SIG-M5 (cell line): ENCODE data around the gene ECM1.

ENCODE experiments used
- DNase-seq: peaks from one replicate; lab custom pipeline; 2025; lab: John Stamatoyannopoulos, UW

The ECM1 gene

DNA sequence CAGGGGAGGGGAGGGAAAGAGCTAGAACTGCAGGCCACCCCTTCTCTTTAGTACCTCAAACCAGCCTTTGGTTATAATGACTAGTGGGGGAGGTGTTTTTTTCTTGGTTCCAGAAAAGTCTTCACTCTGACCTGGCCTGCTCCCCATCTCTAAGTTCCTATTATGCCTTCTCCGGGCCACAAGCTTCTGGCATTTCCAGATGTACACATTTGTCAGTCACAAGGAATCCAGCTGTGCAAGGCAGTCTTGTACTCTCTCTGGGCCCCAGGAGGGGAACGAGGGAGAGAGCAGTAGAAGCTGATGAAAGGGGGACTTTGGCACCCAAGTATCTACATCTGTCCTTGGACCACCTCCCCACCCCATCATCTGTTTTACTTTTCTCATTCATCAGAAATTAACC lies 4.9 kb downstream of the ECM1 start:
- DNase-seq = no peak

DNA sequence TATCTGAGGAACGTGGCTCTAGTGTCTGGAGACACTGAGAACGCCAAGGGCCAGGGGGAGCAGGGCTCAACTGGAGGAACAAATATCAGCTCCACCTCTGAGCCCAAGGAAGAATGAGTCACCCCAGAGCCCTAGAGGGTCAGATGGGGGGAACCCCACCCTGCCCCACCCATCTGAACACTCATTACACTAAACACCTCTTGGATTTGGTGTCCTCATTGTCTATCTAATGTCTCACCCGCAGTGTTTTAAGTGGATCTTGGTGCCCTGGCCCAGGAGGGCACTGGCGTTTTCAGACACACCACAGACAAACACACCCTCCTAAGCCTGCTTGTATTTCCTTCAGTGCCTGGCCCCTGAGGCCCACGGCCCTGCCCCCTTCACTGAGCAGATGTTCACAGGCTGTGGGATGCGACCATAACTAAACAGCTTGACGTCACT lies 5.5 kb downstream of the ECM1 start:
- no peak for DNase-seq

DNA sequence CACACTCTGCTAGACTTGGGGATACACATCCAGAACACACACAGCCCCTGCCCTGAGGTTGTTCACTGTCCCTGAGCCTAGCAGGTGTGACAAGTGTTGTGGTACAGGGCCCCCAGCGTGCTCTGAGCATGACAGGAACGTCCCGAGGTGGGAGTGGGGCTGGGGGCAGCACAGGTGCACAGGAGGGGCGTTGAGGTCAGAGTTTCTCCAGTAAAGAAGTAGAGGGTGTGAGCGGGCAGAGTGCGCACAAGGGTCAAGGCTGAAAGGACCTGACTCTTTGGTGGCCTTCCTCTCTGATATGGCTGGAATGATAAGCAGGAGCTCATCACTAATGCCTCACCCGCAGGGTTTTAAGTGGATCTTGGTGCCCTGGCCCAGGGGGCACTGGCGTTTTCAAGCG lies 6.4 kb downstream of the ECM1 start:
- DNase-seq = no peak

DNA sequence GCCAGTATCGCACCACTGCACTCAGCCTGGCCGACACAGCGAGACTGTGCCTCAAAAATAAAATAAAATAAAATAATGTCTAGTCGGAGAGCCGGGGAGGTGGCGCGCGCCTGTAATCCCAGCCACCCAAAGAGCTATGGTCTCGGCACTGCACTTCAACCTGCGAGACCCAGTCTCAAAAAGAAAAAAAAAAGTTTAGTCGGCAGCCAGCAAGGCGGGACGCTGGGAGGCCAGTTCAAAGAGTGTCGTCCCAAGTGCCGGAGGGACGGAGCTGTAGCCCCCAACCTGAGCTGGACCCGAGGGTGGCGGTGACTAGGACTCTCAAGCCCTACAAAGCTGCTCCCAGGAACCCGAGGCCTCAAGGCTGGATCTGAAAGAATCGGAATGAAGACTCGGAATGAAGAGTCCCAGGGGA lies 7.0 kb downstream of the ECM1 start:
- no peak for DNase-seq

DNA sequence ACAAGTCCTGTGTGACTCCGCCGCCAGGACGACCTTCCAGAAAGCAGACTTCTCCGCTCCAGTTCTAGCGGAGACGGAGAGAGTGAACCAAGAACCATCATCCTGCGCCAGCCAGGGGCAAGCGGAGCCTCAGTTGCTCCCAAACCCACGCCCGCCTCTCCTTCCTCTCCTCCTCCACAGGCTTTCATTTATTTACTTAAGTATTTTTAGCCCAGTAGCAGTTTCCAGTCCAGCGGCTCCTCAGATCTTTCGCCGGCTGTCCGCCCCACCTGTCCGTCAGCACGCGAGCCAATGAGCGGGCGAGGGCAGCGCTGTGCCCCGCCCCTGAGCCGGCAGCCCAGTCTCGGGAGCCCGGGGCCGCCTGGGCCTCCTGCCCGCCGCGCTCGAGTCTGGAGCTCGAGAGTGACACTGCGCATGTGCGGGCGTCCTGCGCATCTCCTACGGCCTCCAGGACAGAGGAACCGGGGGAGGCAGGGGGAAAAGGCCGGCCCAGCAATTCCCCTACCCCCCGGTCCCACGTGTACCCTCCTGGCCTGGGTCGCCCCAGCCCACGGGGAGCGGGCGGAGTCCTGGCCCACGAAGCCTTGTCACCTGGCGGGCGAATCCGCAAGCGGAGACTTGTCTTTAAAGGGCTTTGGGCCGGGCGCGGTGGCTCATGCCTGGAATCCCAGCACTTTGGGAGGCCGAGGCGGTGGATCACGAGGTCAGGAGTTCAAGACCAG lies 7.6 kb downstream of the ECM1 start, which contains the start of gene FALEC:
FALEC (plus strand) TSS at position 425 of the 722 bp plus-strand sequence.
- DNase-seq = peak; percentile 87

DNA sequence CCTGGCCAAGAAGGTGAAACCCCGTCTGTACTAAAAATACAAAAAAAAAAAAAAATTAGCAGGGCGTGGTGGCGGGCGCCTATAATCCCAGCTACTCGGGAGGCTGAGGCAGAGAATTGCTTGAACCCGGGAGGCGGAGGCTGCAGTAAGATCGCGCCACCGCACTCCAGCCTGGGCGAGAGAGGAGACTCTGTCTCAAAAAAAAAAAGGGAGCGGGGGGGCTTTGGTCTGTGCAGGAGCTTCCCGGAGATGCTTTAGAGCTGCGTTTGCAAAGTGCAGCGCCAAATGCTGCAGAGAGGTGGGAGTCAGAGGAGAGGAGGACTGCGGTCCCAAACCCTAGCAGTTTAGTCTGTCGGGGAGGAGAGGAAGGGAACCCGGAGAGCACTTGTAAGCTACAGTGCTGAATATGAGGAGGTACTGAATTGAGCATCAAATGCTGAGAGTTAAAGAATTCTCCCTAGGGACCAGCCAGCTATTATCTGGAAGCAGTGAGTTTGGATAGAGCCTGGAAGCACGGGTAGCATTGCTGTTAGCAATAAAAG lies 8.2 kb downstream of the ECM1 start:
- DNase-seq = no peak

DNA sequence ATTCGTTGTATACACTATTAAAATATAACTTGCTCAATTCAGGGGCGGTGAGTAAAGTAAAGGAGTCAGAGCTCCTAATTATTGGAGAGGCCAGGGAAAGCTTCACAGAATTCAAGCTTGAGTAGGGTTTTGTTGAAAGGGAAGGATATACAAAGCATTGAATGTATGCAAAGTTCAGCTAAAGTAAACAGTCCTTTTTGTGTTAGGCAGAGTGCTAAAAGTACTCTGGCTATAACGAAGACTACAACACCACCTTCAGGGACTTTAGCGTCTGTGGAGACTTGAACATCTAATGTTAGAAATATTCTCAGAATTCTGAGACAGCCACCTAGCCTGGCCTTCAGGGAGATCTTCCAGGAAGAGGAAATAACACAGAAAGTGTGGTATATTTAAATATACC lies 8.7 kb downstream of the ECM1 start:
- no peak for DNase-seq

DNA sequence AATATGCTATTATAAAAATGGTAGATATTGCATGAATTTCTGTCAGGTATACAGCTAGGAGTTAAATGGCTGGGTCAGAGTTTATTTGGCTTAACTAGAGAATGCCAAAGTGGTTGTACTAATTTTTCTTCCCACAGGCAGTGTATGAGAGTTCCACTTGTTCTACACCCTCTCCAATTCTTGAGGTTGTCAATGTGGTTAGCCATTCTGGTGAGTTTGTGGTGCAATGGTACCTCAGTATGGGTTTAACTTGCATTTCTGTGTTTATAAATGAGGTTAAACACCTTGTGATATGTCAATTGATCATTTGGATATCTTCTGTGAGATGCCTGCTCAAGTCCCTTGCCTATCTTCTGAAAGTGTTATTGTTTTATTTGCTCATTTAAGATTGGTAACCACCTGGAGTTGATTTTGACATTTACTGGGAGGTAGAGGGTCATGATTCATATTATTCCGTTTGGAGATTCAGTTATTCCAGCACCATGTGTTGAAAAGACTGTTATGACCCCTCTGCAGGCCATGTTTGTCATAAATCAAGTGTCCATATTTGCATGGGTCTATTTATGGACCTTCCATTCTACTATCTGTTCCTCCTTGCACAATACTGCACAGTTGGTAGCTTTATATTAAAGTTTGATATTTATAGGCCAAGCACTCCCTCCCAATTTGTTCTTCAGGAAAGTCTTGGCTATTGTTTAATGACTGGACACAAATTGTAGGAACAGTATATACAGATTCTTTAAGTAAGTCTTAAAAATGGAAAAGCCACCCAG lies 13.5 kb downstream of the ECM1 start:
- DNase-seq = no peak

DNA sequence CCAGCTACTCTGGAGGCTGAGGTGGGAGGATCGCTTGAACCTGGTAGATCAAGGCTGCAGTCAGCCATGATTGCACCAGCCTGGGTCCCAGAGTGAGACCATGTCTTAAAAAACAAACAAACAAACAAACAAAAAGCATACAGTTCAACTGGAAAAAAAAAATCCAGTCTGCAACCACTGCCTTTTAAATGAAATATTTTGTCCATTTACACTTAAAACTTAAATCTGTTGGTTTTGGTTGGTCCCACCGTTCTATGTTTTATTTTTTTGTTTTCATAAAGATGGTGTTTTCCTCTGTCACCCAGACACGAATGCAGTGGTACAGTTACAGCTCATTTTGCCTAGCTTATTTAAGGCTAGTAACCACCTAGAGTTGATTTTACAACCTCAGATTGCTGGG lies 17.4 kb downstream of the ECM1 start:
- DNase-seq = no peak

DNA sequence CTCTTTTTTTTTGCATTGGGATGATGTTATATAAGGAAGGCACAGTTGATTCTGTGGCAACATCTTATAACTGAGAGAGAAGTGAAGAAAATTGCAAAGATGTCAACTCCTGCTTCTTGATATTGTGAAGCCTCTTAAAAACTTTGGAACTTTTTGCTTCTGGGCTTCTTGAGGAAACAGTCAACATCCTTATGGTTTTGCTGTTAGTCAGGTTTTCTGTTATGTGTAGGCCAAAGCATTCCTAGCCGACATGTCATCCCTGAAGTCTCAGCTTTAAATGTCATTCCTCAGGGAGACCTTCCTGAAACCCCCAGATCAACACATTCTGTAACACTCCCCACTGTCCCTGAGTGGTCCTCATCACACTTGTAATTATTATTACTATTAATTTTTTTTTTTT lies 20.3 kb downstream of the ECM1 start:
- DNase-seq = no peak

DNA sequence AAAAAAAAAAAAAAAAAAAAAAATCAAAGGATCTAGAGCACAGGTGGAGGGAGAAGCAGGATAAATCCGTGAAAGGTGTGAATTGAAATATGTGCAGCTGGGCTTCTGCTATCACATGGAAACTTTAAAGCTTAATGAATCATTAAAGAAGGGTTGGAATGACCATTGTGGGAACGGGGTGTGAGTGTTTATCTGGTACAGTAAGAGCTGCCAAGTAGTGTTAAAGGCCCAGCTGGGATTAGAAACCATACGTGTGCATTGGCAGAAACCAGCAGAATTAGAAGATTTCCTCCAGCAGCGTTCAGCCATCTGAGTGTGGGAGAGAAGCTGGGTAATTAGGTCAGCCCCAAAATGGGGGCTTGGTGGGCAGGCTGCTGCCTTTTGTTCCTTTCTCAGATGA lies 21.1 kb downstream of the ECM1 start:
- DNase-seq = no peak

DNA sequence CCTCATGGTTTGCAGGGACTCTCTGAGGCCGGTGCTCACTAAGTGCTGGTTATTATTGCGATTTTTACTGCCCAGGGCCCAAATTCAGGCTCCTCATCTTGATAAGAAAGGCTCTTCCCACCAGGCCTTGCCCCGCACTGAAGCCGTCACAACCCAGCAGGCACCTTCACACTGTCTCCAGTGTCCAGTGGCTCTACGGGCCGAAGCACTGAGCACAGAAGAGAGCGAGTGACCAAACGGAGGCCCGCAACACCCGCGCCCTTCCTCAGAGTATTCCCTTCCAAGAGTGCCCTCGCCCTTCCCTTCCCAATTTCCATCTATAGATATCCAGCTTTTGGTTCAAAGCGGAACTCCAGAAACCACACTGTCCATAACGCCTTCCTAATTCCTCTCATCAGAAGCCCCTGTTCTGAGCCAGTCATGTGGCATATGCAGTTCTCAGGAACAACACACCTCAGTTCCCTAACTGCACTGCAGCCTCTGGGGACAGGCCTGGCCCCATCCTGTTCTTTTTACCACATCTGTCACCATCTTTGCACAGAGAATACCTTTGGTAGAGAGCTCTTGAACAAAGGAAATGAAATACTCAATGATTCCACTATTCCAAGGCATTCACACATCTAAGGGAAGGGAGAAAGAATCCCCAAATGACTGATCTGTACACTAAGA lies 22.7 kb downstream of the ECM1 start:
- no peak for DNase-seq

DNA sequence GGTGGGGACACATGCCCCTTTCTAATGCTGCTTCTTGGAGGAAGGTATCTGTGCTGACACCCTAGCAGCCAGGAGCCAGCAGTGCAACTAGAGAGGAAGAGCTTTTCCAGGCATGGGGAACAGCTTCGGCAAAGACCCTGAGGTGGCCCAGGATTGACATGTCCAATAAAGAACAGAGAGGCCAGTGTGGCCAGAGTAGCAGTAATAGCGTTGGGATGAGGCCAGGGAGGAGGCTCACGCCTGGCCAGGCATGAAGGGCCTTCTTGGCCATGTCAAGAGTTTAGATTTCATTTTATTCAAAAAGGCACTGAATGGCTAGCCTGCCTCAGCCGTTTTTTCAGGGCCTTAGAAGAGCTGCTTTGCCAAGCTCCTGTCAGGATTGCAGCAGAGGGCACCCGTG lies 25.0 kb downstream of the ECM1 start:
- no peak for DNase-seq

DNA sequence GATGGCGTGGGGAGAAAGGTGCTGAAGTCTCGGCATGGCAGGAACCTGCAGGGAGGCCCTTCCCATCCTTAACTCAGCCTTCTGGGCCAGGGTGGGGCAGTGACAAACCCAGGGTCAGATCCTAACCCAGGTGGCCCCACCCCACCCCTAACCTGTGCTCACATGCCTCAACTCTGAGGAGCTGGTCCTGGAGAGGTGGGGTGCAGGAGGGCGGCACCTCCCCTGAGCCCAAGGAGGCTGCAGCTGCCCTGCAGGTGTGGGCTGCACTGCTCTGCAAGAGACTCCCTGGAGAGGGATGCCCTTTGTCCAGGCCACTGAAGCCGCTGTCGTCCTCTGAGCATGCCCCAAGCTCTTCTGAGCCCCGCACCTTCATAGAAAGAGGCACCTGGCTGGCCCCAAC lies 26.1 kb downstream of the ECM1 start:
- no peak for DNase-seq

DNA sequence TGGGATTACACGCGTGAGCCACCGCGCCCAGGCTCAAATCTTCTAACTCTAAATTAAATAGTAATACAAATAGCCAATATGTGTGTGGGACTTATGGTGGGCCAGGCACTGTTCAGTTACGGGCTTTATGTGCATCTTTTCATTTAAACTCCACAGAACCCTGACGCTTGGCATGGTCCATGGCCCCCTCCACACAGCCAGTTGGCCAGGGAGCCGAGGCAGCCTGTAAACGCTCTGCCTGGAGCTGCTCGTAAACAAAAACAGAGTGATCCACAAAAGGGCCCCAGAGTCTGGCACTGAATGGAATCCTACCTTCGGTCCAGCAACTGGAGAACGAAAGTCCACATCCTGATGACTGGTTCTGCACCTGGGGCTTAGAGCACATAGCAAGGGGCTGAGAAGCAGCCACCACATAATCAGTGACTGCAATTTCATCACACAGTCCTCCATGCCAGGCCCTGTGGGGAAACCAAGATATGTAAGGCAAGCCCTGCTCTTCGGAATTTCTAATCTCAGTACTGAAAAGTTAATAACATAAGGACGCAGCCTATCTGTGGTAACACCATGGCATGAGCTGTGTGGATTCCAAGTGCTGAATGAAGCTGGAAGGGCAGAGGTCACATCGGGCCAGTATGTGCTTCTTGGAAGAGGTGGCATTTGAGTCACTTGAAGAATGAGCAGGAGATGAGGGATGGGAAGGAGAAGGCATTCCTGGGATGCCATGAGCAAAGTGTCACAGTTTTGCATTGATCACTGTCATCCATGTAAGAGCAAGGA lies 27.8 kb downstream of the ECM1 start:
- no peak for DNase-seq

DNA sequence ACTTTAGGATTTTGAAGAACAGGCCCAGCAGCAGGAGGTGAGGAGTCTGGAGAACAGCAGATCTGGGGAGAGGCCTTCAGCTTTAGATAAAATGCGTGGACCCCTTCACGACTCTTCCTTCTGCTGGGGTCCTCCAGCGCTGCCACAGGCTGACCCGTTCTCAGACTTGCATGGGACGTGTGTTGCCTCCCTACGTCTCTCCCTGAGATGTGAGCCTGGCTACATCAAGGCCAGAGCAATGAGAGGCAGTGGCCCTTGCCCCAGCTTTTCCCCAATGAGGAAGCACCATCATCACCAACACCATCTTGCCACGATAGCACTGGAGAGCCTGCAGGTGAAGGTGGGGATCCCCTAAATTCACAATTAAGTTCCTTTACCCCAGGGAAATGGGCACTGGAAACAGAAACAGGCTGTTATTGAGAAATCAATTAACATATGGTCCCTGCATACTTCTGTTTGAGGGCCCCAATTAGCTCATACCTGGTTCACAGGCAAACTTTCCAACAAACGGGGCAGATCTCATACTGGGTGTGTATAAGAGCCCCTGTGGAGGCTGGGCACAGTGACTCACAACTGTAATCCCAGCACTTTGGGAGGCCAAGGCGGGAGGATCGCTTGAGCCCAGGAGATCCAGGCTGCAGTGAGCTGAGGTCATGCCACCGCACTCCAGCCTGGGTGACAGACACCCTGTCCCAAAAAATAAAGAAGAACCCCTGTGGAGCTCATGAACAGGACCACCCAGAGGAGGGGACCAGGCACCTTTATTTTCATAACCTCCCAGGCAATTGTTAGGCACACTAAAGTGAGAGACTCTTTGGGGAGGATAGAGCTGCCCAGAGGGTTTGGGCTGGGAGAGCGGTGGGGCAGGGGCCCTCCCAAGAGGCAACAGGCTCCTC lies 29.2 kb downstream of the ECM1 start:
- DNase-seq = no peak

DNA sequence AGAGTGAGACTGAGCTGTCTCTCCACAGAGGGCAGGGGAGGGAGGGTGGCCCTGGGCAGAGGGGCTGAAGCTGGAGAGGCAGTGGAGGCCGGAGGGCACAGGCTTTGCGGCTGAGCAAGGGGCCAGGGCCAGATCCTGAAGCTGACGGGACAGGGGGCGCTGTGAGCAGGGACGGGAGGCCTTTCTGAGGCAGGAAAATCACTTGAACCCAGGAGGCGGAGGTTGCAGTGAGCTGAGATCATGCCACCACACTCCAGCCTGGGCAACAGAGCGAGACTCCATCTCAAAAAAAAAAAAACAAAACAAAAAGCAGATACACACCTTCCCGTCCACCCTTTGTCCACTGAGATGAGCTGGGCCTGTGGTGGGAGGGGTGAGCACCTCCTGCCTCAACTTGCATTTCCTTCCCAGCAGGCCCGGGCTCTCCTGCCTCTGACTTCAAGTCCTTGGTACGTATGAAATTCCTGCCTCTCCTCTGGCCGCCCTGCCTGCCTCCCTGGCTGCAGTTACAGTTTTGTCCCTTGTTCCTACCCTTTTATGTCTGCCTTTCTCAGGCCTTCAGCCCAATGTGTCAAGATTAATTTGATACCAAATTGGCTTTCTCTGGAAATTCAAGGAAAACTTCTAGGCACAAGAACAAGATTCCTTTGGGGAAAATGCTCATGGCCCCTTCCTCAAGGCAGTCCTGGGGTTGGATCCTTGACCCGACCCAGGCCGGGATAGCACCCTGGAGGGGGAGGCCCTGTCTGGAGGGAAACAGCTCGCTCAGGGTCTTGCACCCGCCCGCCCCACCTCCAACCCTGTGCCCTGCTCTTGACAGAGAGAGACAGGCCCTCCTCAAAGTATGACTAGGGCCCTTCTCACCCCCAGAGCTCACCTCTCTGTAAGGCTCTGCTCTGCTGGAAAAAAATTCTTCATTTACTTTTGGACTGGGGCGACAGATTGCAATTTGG lies 30.1 kb downstream of the ECM1 start:
- DNase-seq = no peak

DNA sequence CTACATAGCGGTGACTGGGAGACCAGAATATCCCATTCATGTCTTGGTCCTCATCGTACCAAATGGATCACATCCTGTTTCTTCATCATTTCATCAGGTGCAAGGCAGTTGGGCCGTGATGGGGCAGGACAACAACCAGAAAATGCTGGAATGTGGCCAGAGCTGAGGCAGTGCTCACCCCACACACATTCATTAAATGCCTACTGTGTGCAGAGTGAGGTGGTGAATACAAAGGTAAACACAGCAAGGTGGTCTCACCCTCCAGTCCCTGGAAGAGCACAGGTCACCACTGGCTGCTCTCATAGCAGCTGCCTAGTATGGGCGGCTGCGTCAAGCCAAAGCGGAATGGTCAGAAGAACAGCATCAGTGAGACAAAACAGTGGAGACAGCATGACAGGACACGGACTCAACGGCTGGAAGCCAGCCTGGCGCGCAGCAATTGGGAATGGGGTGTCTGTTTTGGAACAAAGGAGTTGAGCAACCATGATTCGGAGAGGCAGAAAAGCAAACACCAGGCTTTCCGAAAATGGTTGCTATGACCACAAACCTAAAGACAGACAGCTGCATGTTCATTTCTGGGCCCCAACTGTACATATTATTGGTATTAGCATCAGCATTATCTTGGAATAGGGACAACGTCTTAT lies 35.7 kb downstream of the ECM1 start:
- no peak for DNase-seq

DNA sequence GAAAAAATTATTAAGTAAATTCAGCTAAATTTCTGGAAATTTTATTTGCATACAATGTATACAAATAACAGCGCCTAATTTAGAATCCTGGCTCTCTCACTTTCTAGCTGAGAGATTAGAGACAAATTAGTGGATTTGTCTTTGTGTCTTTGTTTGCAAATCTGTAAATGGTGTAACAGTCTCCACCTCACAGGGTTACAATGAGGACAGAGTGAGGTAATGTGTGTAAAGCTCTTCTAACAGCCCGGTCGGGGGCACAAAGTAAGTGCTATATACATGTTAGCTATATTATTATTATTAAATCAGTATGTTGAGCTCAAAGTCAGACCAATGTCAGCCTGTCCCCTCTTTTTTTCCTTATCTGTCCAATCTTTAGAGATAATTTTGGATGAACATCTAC lies 36.3 kb downstream of the ECM1 start:
- DNase-seq = no peak
